Common myeloid progenitor, CD34-positive (primary cell): ENCODE measurements around the gene PACS1.
A peak's percentile ranks its signal among the peaks of the same experiment; 100 is the strongest.

Experiments used
- CTCF ChIA-PET: fragments of 350-600 bp; sonication (Branson Sonifier 250); formaldehyde crosslinking; loops from one replicate; lab custom pipeline; 2021; ENCODE audit warnings: antibody characterized with exemption; lab: Charles Lee
- POLR2A ChIA-PET: fragments of 350-600 bp; sonication (Branson Sonifier 250); formaldehyde crosslinking; loops from one replicate; lab custom pipeline; 2021; ENCODE audit warnings: antibody characterized with exemption; lab: Charles Lee
- DNase-seq, 3 donors: peaks; one replicate each; pipeline versions ENCODE4 v3.0.0 to v3.0.0-alpha.2; 2013
- H3K27ac ChIP-seq, 2 experiments: 1 replicate in 1 of 2; 2 replicates in 1 of 2; pipeline ENCODE4 v1.7.0; 2013; ENCODE audit warnings: inconsistent platforms in 2 of 2, low read length in 2 of 2, mild to moderate bottlenecking in 2 of 2, low read depth in 1 of 2, moderate library complexity in 1 of 2; ENCODE audit not compliant: severe bottlenecking in 2 of 2, insufficient read depth in 1 of 2, poor library complexity in 1 of 2
- H3K27me3 ChIP-seq, 5 experiments: replicated peaks in 2 of 5; 1 replicate in 3 of 5; 2 replicates in 2 of 5; pipeline versions ENCODE4 v1.6.1 to v1.7.0; 2013; ENCODE audit warnings: low read length in 4 of 5, mild to moderate bottlenecking in 2 of 5, moderate library complexity in 2 of 5, inconsistent platforms in 1 of 5; ENCODE audit not compliant: insufficient read depth in 5 of 5, control insufficient read depth in 4 of 5
- H3K36me3 ChIP-seq, 4 experiments: 1 replicate in 2 of 4; 2 replicates in 2 of 4; pipeline versions ENCODE4 v1.6.1 to v1.7.0; 2013; ENCODE audit warnings: low read length in 3 of 4, control low read depth in 1 of 4, mild to moderate bottlenecking in 1 of 4; ENCODE audit not compliant: control insufficient read depth in 4 of 4, insufficient read depth in 4 of 4
- H3K4me1 ChIP-seq, 4 experiments: 1 replicate in 3 of 4; 2 replicates in 1 of 4; pipeline versions ENCODE4 v1.6.1 to v1.7.1; 2013; ENCODE audit warnings: low read length in 3 of 4, mild to moderate bottlenecking in 3 of 4, control low read depth in 1 of 4, inconsistent platforms in 1 of 4, moderate library complexity in 1 of 4; ENCODE audit not compliant: control insufficient read depth in 4 of 4, insufficient read depth in 4 of 4; ENCODE audit errors: control extremely low read depth in 1 of 4
- H3K4me3 ChIP-seq, 7 experiments: 1 replicate in 4 of 7; 2 replicates in 3 of 7; pipeline versions ENCODE4 v1.5.1 to v1.7.0; 2013; ENCODE audit warnings: mild to moderate bottlenecking in 7 of 7, low read length in 6 of 7, moderate library complexity in 6 of 7, inconsistent platforms in 2 of 7, low read depth in 2 of 7, control low read depth in 1 of 7; ENCODE audit not compliant: insufficient read depth in 4 of 7, control insufficient read depth in 1 of 7; ENCODE audit errors: extremely low read depth in 1 of 7
- H3K9me3 ChIP-seq, 5 experiments: 1 replicate in 4 of 5; 2 replicates in 1 of 5; pipeline versions ENCODE4 v1.6.1 to v1.7.1; 2013; ENCODE audit warnings: low read length in 4 of 5, mild to moderate bottlenecking in 2 of 5, inconsistent platforms in 1 of 5, low read depth in 1 of 5, moderate library complexity in 1 of 5; ENCODE audit not compliant: control insufficient read depth in 4 of 5, insufficient read depth in 2 of 5; ENCODE audit errors: control extremely low read depth in 1 of 5
- WGBS: methylation state at CpG from one replicate; pipeline ENCODE4 v1.1.5; 2013; ENCODE audit not compliant: insufficient coverage; 5-methylcytosine and 5-hydroxymethylcytosine counted together

The PACS1 gene

DNA sequence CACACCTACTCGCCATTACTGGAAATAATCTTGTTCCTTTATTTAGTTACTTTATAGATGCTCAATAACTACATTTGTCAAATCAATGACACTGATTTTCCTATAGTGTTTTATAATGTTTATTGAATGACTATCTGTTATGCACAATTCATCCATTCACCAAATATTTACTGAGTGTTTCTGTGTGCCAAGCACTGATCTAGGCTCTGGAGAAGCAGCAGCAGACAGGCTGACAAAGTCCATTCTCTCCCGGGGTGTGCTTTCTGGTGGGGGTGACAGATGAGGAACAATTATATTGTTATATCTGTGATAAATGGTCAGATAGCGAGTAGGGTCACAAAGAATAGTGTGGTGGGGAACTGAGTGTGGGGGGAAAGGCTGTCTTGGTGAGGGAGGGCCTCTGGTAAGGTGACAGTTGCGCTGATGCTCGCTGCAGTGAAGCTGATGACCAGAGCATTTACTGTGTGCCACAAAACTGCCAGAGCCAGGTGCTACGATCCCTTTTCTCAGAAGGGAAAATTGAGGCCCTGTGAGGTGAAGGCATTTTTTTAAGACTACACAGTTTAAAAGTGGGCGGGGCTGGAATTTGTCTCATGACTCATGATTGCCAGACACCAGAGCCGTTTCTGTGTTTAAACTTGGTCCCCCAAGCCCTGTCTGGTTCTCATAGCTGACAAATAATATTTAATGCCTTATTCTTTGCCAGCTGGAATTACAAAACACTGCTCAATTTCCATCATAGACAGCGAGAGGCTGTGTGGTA lies 10.2 kb downstream of the PACS1 start:
- peak overlapping the region in 2 of 7 experiments; percentile 64 to 67 for H3K4me3 ChIP-seq
- CTCF ChIA-PET = interaction anchor here (0.8 to 7.6 kb wide), 9 partner anchors 9 to 59 kb away, joined by 3 to 71 read pairs (median 4); partner anchors contain the start of genes PACS1 and SF3B2
- H3K27me3 ChIP-seq = no peaks in the 10 kb centered on the region
- POLR2A ChIA-PET = interaction anchor here (0.6 to 1.9 kb wide), 2 partner anchors 10 to 131 kb away, joined by 3 to 17 read pairs; partner anchors contain the start of gene PACS1
- H3K27ac ChIP-seq = peak overlapping the region; percentile 61 to 81
- DNase-seq = peak; percentile 43 to 84 (median 77)
- no peaks in the 10 kb centered on the region for H3K9me3 ChIP-seq
- peaks cover 38 to 67% (median 47%) of the 10 kb centered on the region in 4 experiments for H3K4me1 ChIP-seq
- H3K36me3 ChIP-seq = peaks cover 0 to 11% (median 7%) of the 10 kb centered on the region in 4 experiments
- WGBS = 66% methylated on average over 5 of the region's 9 CpGs

DNA sequence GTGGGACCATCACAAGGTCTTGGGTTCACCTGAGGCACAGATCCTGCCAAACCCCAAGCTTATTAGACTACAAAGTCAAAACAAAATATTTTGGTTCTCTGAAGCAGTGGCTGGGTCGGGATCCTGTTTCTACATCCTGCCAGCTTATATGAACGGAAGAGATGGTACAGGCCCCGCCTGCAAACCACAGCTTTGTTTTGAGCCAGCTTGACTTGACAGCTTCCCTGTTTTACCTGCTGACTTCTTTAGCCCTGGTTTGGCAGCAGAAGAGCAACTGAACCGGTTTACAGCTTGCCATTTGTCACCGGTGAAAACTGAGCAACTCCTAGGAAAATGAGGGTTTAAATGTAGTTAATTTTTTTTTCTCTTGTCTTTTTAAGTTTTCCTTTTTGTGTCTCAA lies 11.4 kb downstream of the PACS1 start:
- peaks cover 0 to 10% (median 5%) of the 10 kb centered on the region in 4 experiments for H3K36me3 ChIP-seq
- H3K4me3 ChIP-seq = peak overlapping the region in 6 of 7 experiments; percentile 37 to 67 (median 50)
- WGBS = 0% methylated on average over 3 of the region's 5 CpGs
- peaks cover 38 to 70% (median 47%) of the 10 kb centered on the region in 4 experiments for H3K4me1 ChIP-seq
- H3K27me3 ChIP-seq = no peaks in the 10 kb centered on the region
- DNase-seq = peak; percentile 84 to 97 (median 94)
- ChIA-PET POLR2A (interaction anchor here (0.7 to 1.9 kb wide), 5 partner anchors 11 to 580 kb away, joined by 3 to 17 read pairs (median 4); partner anchors contain the start of gene PACS1), CTCF (interaction anchor here (0.8 to 7.6 kb wide), 5 partner anchors 12 to 54 kb away, joined by 4 to 71 read pairs (median 6); partner anchors contain the start of gene PACS1)
- peak overlapping the region; percentile 61 to 81 for H3K27ac ChIP-seq
- no peaks in the 10 kb centered on the region for H3K9me3 ChIP-seq

DNA sequence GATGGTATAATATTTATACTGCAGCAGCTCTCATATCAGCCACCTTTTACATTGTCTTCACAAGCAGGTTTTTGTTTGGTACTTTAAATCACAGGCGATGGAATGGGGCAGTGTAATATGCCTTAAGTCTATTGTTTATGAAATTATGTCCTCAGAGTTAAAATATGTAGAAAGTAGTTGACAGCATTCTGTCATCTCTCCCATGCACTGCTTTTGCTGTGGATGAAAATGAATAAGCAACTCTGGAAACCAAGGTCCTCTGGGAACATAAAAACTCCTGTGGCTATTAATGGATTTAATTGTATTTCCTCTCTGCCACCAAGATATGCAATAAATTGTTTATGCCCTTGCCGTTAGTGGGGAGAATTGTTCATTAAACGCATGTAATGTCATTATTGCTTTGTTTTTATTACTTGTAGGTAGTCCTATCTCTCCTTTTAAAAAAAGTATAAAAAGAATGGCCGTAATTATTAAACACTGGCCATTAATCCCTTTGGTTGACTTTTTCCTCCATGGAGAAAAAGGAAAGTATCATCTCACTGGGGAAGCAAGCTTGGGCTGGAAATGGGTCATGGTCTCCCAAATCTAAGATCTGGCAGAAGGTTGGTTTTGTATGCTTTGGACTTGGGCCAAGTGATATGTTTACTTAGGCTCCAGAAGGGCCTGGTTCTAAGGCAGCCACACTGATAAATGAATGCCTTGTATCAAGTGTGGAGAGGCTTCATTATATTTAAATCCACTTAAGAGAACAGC lies 13.1 kb downstream of the PACS1 start:
- no CpG with 5 or more reads among the region's 4 CpGs for WGBS
- H3K4me1 ChIP-seq = peaks cover 35 to 68% (median 48%) of the 10 kb centered on the region in 4 experiments

DNA sequence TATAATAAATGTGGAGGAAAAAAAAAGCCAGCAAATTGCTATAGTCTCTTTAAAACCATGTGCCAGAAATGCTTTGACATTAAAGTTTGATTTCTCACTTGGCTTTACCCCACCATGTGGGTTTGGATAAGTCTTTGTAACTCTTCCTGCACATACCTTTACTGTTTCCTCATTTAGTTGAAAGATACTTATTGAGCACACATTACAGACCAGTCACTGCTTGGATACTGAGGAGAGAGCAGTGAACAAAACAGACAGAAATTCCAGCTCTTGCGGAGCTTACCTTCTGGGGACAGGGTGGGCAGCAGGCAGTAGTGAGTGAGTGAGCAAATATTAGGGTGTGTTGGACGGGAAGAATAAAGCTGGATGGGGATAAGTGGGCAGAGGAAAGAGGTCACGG lies 13.7 kb downstream of the PACS1 start:
- POLR2A ChIA-PET = interaction anchor here (0.5 to 1.6 kb wide), 2 partner anchors 42 to 49 kb away, joined by 3 to 4 read pairs; no protein-coding TSS in a partner anchor
- peaks cover 34 to 66% (median 48%) of the 10 kb centered on the region in 4 experiments for H3K4me1 ChIP-seq
- DNase-seq = no peak
- 85% methylated on average over 3 of the region's 3 CpGs for WGBS
- H3K36me3 ChIP-seq = no peaks in the 10 kb centered on the region
- CTCF ChIA-PET = interaction anchor here (1.1 to 7.6 kb wide), 3 partner anchors 14 to 50 kb away, joined by 3 to 71 read pairs (median 5); partner anchors contain the start of gene PACS1
- H3K9me3 ChIP-seq = no peaks in the 10 kb centered on the region
- no peaks in the 10 kb centered on the region for H3K27me3 ChIP-seq
- H3K4me3 ChIP-seq = peak overlapping the region in 1 of 7 experiments; percentile 12
- no peak overlapping the region for H3K27ac ChIP-seq

More for the DNA sequence above, 13.1 kb downstream of the PACS1 start:
- no peaks in the 10 kb centered on the region for H3K27me3 ChIP-seq
- H3K36me3 ChIP-seq = peaks cover 0 to 1% (median 0%) of the 10 kb centered on the region in 4 experiments
- ChIA-PET CTCF (interaction anchor here (1.1 to 7.6 kb wide), 3 partner anchors 14 to 50 kb away, joined by 3 to 71 read pairs (median 5); partner anchors contain the start of gene PACS1), POLR2A (interaction anchor here (0.5 to 1.6 kb wide), 2 partner anchors 43 to 50 kb away, joined by 3 to 4 read pairs; no protein-coding TSS in a partner anchor)
- peak overlapping the region in 1 of 7 experiments; percentile 7 for H3K4me3 ChIP-seq
- DNase-seq = peak in 2 of 3 donors; percentile 22 to 44
- no peaks in the 10 kb centered on the region for H3K9me3 ChIP-seq
- H3K27ac ChIP-seq = peak overlapping the region in 1 of 2 experiments; percentile 25

DNA sequence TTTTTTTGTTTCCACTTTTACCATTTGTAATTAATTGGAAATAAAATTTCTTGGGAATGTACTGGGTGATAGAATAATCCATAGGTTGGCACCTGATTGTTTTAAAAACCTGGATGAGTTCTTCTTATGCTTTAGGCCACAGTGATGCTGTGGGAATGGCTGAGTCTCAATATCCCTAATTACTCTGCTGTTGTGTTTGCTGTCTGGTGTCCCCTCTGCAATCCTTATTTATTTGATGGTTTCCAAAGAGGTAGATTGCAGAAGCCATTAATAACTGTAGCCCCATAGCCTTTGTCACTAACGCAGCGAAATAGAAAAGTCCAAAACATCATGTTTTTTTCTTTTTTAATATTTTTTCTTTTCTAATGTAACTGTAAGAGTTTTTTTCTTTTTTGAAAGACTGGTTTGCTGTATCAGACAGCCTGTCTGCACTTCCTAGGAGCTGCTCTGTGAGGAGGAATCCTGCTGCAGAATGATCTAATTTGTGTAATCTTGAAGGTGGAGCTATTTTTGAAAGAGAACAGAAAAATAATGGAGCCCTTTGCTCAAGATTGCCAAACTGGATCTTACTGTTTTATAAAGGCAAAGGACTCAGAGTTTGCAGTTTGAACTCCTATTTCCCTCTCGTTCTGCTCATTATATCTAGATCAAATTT lies 14.9 kb downstream of the PACS1 start:
- DNase-seq = no peak
- H3K36me3 ChIP-seq = no peaks in the 10 kb centered on the region
- no peaks in the 10 kb centered on the region for H3K27me3 ChIP-seq
- H3K4me3 ChIP-seq = no peak overlapping the region
- H3K9me3 ChIP-seq = no peaks in the 10 kb centered on the region
- WGBS = no CpG with 5 or more reads among the region's 3 CpGs
- ChIA-PET POLR2A (no interaction called here), CTCF (interaction anchor here (1.2 to 7.6 kb wide), 4 partner anchors 16 to 50 kb away, joined by 3 to 71 read pairs (median 4); partner anchors contain the start of gene PACS1)
- H3K4me1 ChIP-seq = peaks cover 33 to 56% (median 44%) of the 10 kb centered on the region in 4 experiments
- H3K27ac ChIP-seq = peak overlapping the region in 1 of 2 experiments; percentile 20

DNA sequence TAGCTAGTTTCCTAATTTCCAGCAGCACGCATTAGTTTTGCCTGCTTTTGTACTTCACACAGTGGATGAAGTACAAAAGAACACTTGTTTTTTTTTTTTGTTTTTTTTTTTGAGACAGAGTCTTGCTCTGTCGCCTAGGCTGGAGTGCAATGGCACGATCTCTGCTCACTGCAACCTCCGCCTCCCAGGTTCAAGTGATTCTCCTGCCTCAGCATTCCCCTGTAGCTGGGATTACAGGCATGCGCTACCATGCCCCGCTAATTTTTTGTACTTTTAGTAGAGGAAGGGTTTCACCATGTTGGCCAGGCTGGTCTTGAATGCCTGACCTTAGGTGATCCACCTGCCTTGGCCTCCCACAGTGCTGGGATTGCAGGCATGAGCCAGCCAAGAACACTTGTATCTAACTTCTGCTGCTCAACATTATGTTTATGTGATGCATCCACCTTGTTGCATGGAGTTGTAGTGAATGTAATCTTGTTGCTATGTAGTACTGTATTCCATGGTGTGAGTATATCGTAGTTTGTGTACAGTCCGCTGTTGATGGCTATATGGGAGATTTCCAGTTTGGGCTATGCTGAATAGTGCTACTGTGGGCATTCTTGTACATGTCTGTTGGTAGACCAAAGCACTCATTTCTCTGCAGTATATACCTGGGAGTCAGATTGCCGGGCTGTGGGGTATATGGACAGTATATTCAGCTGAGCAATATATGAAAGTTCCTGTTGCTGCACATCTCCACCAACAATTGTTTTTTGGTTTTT lies 17.3 kb downstream of the PACS1 start:
- Histone ChIP-seq H3K27me3 (no peaks in the 10 kb centered on the region), H3K4me3 (no peak overlapping the region), H3K9me3 (no peaks in the 10 kb centered on the region), H3K4me1 (peaks cover 15 to 32% (median 21%) of the 10 kb centered on the region in 4 experiments), H3K27ac (no peak overlapping the region), H3K36me3 (no peaks in the 10 kb centered on the region)
- 97% methylated on average over 7 of the region's 9 CpGs for WGBS
- ChIA-PET POLR2A (no interaction called here), CTCF (no interaction called here)
- no peak for DNase-seq
